HG02852 (cell line): Measurements from ENCODE around the gene LAMB1.
A peak's percentile ranks its signal among the peaks of the same experiment; 100 is the strongest.

Experiments
- ATAC-seq: cut with Tn5 transposase; IDR thresholded peaks from one replicate; pipeline ENCODE4 v1.9.1; 2021; ENCODE audit warnings: mild to moderate bottlenecking, moderate library complexity; ENCODE audit not compliant: unreplicated experiment

Gene LAMB1

DNA sequence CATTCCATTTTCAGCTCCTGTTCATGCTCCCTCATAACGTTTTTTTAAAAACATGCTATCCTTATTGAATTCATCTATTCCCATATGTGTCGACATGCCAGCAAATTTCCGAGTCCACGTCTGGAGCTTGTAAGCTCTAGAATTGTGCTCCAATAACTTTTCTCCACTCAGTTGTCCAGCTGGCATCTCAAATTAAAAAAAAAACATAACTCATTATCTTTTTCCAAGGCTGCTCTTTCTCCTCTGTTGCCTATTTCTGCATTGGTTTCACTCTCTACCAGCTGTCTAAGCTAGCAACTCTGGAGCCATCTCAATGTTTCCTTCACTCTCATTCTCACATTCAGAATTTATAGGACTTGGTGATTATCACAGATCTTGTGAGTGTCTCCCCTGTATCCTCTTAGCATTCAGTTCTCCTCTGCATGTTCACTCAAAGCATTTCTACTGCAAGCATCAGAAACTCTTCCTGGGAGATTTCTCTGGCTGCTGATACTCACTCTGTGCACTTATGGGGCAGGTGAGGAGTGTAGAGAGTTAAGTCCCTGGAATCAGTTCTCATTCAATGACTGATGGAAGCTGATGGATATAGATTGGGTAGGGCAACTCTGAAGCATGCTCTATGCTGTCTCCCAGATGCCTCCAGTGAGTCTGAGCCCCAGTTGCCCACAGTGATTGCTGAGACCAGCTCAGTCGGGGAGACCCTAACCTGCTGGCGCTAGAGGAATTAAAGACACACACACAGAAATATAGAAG is 118.7 kb downstream of the LAMB1 start:
- ATAC-seq = no peak

DNA sequence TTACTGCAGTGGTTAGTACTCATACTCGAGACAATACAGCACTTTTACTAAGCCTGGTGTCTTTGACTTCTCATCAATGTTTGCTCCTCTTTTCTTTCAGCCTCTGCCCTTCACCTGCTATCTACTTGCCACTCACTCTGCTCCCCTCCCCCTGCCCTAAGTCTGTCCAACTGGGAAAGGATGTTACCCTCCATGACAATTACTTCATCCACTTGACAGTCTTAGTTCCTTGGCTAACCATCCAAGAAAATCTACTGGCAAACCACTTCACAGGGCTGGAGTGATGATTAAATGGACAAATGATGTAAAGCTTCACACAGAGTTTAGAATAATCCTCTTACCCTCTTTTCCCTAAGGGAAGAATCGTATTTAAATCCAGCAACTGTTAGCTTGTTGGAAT is 120.2 kb downstream of the LAMB1 start:
- ATAC-seq = no peak

DNA sequence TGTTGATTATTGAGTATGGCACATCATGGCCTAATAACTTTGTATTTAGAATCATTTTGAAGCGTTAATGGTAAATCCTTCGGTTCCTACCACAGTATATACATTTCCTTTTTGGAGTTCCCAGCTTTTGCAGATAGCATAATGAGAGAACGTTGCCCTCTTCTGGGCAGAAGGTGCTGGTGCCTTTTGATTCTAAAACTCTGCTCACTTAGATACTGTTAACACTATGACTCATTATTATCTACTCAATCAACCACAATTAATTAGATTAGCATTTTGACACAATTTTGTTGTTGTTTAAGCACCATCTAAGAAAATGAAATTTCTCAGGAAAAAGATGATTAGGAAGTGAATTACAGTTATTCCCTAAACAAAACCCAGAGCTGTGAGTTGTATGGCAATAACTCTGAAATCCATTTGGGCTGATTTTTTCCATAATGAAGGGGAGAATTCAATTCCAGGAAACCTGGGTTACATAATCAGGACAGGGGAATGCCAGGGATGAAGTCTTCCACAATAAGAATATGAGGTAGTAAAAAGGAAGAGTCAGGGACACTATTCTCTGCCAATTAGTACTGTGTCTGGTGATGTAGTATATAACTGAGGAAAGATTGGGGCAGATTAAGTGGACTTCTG is 123.4 kb downstream of the LAMB1 start:
- peak; percentile 64 for ATAC-seq

DNA sequence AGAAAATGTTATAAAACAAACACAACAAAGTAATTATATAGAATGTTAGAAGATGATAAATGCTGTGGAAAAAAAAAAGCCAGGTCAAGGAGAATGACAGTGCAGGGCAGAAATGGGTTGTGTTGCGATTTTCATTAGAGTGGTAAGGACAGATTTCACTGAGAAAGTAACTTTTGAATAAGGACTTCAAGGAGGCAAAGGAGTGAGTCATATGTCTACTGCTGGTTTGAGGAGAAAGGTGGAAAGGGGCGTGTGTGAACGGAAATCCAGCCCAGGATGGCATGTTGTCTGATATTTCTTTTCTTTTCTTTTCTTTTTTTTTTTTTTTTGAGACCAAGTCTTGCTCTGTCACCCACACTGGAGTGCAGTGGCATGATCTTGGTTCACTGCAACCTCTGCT is 124.3 kb downstream of the LAMB1 start:
- ATAC-seq = no peak

DNA sequence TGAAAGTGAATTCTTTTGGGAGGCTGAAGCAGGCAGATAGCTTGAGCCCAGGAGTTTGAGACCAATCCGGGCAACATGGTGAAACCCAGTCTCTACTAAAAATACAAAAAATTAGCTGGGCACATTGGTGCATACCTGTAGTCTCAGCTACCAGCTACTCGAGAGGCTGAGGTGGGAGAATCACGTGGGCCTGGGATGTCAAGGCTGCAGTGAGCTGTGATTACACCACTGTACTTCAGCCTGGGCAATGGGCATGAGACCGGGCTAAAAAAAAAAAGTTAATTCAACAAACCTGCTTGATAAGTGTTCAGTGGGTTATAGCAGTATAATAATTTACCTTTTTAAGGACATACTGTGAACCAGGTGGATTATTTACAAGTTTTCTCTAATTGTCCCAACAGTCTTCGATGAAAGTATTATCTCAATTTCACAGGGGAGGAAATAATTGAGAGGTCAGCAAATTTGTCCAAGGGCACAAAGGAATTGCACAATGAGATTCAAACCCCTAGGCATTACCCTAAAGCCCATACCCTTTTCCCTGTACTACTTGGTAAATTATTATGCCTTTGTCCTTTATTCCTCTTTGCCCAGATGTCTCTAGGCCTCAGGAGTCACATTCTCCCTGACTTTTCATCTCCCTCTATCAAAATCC is 125.1 kb downstream of the LAMB1 start:
- ATAC-seq = no peak

DNA sequence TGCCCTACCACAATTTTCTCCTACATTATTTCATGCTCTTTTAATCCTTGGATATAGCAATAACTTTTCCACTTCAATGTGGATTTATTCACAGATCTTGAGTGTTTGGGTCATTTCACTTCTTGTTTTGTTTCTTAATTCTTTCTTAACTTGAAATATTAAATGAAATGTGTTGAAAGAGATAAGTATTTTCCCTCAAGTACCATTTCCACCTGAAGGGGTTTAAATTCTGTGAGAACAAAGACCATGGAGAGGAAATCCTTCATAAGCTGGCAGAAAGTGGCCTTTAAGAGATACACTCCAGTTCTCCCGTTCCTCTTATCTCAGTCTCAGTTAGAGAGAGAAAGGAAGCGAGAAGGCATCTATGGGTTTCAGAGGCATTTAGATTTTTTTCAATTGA is 126.0 kb downstream of the LAMB1 start:
- ATAC-seq = no peak

DNA sequence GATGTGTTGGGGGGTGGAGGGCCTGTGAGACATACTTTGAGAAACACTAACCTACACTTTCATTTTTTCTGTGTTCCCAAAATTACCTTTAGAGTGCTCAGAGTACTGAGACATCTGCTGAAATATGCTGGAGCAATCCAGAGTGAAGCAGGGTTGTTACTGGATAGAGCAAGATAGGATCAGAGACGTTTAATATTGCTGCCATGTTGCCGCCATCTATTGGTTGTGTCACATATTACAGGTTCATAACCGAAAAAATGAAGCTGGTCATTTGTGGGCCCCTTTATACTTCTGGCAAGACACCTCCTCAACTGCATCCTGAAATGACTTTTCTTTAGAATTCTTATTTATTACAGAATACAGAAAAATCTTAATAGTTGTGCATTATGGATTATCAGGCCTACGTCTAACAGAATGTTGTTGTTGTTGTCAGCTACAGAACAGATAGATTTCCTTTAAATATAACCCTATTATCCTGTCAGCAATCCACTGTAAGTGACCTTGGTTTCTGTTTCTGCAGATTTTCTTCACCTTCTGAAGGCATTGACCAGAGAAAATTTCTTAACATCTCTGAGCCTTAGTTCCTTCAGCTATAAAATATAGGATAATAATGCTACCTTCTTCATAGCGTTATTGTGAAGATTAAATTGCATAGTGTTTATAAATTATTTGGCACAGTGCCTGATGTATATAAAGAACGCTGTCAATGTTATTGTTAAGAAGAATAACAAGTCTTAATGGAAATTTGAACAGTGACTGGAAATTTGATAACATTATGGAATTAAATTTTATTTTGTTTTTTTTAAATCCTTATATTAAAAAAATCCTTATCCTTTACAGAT is 128.1 kb downstream of the LAMB1 start:
- ATAC-seq = no peak

DNA sequence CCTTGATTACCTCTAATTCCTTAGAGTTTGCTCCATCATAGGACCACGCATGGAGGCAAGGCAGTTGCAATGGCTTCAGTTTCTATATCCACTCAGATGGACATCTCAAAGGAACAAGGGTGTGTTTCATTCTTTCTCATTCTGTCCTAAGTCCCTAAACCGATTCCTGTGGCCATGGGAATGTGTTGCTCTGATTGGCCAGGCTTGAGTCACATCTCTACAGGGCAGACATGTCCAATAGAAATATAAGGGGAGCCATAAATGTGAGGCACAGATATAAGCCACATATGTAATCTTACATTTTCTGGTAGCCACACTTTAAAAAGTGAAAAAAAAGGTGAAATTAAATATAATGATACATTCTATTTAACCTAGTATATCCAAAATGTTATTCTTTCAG is 128.8 kb downstream of the LAMB1 start:
- ATAC-seq = no peak
